Small intestine (tissue), 7 donors: ENCODE measurements around the gene M6PR. TPM values are rescaled to one million over a fixed set of nuclear protein-coding genes. Genes with fewer than 3 reads are reported as not detected.

Experiments used
- DNase-seq, 2 donors: peaks; one replicate each; pipeline versions ENCODE4 v3.0.0 to v3.0.0-alpha.2; 2013
- FAIRE-seq: peaks from 2 replicates; lab custom pipeline; 2012; peaks lifted over from hg19 to GRCh38; lab: Jason Lieb, UNC
- H3K27ac ChIP-seq, 3 donors: one replicate each; pipeline ENCODE4 v1.5.1; 2013; ENCODE audit warnings: low read length in 2 of 3, mild to moderate bottlenecking in 2 of 3, control low read depth in 1 of 3, inconsistent platforms in 1 of 3, low read depth in 1 of 3, moderate library complexity in 1 of 3
- H3K27me3 ChIP-seq, 3 donors: one replicate each; pipeline ENCODE4 v1.6.1; 2013; ENCODE audit warnings: low read length in 3 of 3, inconsistent platforms in 1 of 3; ENCODE audit not compliant: control insufficient read depth in 3 of 3, insufficient read depth in 3 of 3
- H3K36me3 ChIP-seq, 3 donors: one replicate each; pipeline ENCODE4 v1.6.1; 2013; ENCODE audit warnings: low read length in 3 of 3, inconsistent platforms in 1 of 3, low read depth in 1 of 3, mild to moderate bottlenecking in 1 of 3, moderate library complexity in 1 of 3; ENCODE audit not compliant: control insufficient read depth in 3 of 3, insufficient read depth in 2 of 3
- H3K4me1 ChIP-seq, 3 donors: one replicate each; pipeline ENCODE4 v1.6.1; 2013; ENCODE audit warnings: low read length in 2 of 3, inconsistent platforms in 1 of 3, low read depth in 1 of 3, mild to moderate bottlenecking in 1 of 3, moderate library complexity in 1 of 3; ENCODE audit not compliant: control insufficient read depth in 3 of 3, insufficient read depth in 2 of 3
- H3K4me3 ChIP-seq, 3 donors: one replicate each; pipeline ENCODE4 v1.5.1; 2013; ENCODE audit warnings: low read length in 3 of 3, control low read depth in 1 of 3, inconsistent platforms in 1 of 3, low read depth in 1 of 3, mild to moderate bottlenecking in 1 of 3, moderate library complexity in 1 of 3
- H3K9me3 ChIP-seq, 2 donors: one replicate each; pipeline ENCODE4 v1.6.1; 2013; ENCODE audit warnings: low read depth in 1 of 2, low read length in 1 of 2; ENCODE audit not compliant: control insufficient read depth in 2 of 2, insufficient read depth in 1 of 2
- WGBS, 3 donors: extraction: QIAGEN DNeasy Blood & Tissue Kit; methylation state at CpG; one replicate each; pipeline ENCODE4 v1.1.7; 2013; 5-methylcytosine and 5-hydroxymethylcytosine counted together
- polyA plus RNA-seq, 4 donors: library from polyadenylated mRNA; stranded (reverse) in 3 of 4; unstranded in 1 of 4; fragments of 200-250 nt in 3 of 4; fragments of 120-200 nt in 1 of 4; gene quantifications; one replicate each; pipeline versions ENCODE4 v1.2.1 to v1.2.3, GENCODE V29; 2013
- donor health status: healthy with polysubstance abuse.
- donor health status: control.
- donor health status: control.
- donor health status: Bipolar disorder and iron deficiency.
- donor health status: healthy.

M6PR gene
- polyA plus RNA-seq, 4 donors = 25.9 to 169 (median 40.7) TPM

GRCh38 chr12:8957561-8957960, 8.1 kb upstream of the M6PR start:
- DNase-seq (no peak), FAIRE-seq (no peak)
- no peaks in the 10 kb centered on the region for H3K27me3 ChIP-seq
- no peak overlapping the region for H3K27ac ChIP-seq
- H3K4me3 ChIP-seq = no peak overlapping the region
- H3K36me3 ChIP-seq = no peaks in the 10 kb centered on the region
- H3K9me3 ChIP-seq = peaks cover 0 to 19% of the 10 kb centered on the region in 2 donors
- WGBS, 3 donors = 66 to 85% (median 70%) methylated on average over 4 of the region's 4 CpGs
- H3K4me1 ChIP-seq = no peaks in the 10 kb centered on the region

GRCh38 chr12:8956772-8957171, 7.3 kb upstream of the M6PR start:
- Histone ChIP-seq H3K36me3 (no peaks in the 10 kb centered on the region), H3K27ac (no peak overlapping the region), H3K27me3 (no peaks in the 10 kb centered on the region), H3K4me3 (no peak overlapping the region), H3K9me3 (peaks cover 0 to 18% of the 10 kb centered on the region in 2 donors), H3K4me1 (no peaks in the 10 kb centered on the region)
- no peak for FAIRE-seq
- DNase-seq = no peak
- WGBS, 3 donors = 86 to 90% (median 89%) methylated on average over 7 of the region's 7 CpGs

GRCh38 chr12:8956073-8956472, 6.6 kb upstream of the M6PR start:
- FAIRE-seq = no peak
- no peak for DNase-seq
- H3K27ac ChIP-seq = peak overlapping the region in 1 of 3 donors; percentile 34
- H3K4me1 ChIP-seq = no peaks in the 10 kb centered on the region
- H3K4me3 ChIP-seq = no peak overlapping the region
- H3K27me3 ChIP-seq = no peaks in the 10 kb centered on the region
- H3K9me3 ChIP-seq = peaks cover 0 to 17% of the 10 kb centered on the region in 2 donors
- 92 to 95% (median 94%) methylated on average over 15 of the region's 15 CpGs for WGBS, 3 donors
- no peaks in the 10 kb centered on the region for H3K36me3 ChIP-seq

DNA sequence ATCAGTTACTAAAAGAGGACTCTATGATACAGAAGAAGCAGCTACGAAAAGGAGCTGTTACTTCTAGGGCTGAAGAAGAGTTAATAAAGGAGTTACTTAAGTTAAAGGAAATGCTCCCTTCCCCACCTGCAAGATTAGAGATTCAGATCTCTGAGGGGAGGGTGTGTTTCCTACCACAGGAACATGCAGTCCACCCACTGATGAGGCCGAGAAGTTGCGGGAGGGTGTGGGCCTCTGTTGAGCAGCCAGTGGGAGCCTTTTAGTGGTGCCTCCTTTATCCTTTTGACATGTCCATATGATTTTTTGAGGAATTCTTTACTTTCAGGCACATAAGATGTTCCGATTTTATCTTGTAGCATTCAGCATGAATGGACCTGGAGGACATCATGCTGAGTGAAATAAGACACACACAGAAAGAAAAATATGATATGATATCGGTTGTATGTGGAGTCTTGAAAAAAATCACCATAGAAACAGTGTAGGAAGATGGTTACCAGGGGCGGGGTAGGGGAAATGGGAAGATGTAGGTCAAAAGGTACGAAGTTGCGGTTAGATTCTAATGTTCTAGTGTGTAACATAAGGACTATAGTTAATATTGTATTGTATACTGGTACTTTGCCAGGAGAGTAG, 4.4 kb upstream of the M6PR start:
- Histone ChIP-seq H3K36me3 (no peaks in the 10 kb centered on the region), H3K4me3 (no peak overlapping the region), H3K4me1 (no peaks in the 10 kb centered on the region), H3K9me3 (peaks cover 0 to 17% of the 10 kb centered on the region in 2 donors), H3K27ac (no peak overlapping the region), H3K27me3 (no peaks in the 10 kb centered on the region)
- 81 to 90% (median 85%) methylated on average over 8 of the region's 8 CpGs for WGBS, 3 donors
- DNase-seq = peak in 1 of 2 donors; percentile 58
- no peak for FAIRE-seq

DNA sequence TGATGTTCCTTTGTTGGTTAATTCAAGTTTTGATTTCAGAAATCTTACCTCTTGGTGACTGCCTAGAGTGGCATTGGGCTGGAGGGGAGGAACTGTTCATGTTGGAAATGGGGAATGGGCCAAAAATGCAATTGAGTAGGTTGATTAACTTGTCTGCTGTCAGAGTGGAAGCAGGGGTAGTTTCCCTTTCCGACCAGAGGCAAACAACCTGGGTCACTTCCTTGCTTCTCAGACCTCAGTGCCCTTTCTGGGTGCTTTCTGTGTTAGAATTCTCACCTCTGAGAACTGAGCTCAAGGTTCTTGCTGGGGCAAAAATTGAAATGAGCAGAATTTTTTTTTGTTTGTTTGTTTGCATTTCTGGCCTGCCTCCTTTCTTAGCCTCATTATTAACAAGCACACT, 2.3 kb upstream of the M6PR start:
- Histone ChIP-seq H3K27me3 (no peaks in the 10 kb centered on the region), H3K9me3 (peaks cover 0 to 17% of the 10 kb centered on the region in 2 donors), H3K4me1 (peaks cover 0 to 11% (median 2%) of the 10 kb centered on the region in 3 donors), H3K36me3 (no peaks in the 10 kb centered on the region), H3K4me3 (no peak overlapping the region), H3K27ac (peak overlapping the region in 1 of 3 donors; percentile 80)
- FAIRE-seq (no peak), DNase-seq (peak in 1 of 2 donors; percentile 40)
- WGBS, 3 donors = 71 to 84% (median 73%) methylated on average over 1 of the region's 1 CpG

DNA sequence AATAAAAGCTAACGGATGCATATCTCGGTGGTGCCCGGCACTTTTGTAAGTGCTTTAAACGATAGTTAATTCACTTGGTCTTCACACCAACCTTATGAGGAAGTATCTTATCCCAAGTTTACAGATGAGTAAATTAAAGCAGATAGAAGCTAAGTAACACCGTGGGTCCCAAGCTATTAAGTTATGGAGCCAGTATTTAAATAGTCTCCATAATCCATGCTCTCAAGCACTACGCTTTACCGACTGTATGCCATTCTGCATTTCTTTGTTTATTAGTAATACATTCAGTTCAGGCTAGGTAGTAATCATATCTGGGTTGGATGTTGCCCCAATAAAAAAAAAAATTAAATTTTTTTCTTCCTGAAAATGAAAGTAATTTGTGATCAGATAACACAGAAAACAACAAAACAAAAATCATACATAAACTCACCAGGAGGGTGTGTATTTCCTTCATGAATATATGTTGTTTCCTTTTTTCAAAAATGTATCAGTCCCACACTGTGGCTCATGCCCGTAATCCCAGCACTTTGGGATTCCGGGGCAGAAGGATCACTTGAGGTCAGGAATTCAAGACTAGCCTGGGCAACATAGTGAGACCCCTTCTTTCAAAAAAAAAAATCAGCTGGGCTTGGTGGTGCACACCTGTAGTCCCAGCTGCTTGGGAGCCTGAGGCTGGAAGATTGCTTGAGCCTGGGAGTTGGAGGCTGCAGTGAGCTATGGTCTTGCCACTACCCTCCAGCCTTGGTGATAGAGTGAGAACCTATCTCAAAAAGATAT, 1.4 kb upstream of the M6PR start:
- H3K27me3 ChIP-seq = no peaks in the 10 kb centered on the region
- no peaks in the 10 kb centered on the region for H3K36me3 ChIP-seq
- peak overlapping the region; percentile 61 to 89 (median 81) for H3K4me3 ChIP-seq
- DNase-seq (peak in 1 of 2 donors; percentile 5), FAIRE-seq (no peak)
- H3K9me3 ChIP-seq = peaks cover 0 to 14% of the 10 kb centered on the region in 2 donors
- H3K27ac ChIP-seq = peak overlapping the region in 1 of 3 donors; percentile 100
- 16 to 19% (median 17%) methylated on average over 9 of the region's 9 CpGs for WGBS, 3 donors
- H3K4me1 ChIP-seq = peaks cover 0 to 11% (median 2%) of the 10 kb centered on the region in 3 donors

- no peak for DNase-seq
- Histone ChIP-seq H3K27ac (peak overlapping the region; percentile 79 to 100 (median 100)), H3K4me3 (peak overlapping the region; percentile 61 to 89 (median 81)), H3K9me3 (peaks cover 0 to 8% of the 10 kb centered on the region in 2 donors), H3K36me3 (peaks cover 0 to 3% (median under 1%) of the 10 kb centered on the region in 3 donors), H3K4me1 (peaks cover 0 to 11% (median 2%) of the 10 kb centered on the region in 3 donors), H3K27me3 (no peaks in the 10 kb centered on the region)
- WGBS, 3 donors = 0% methylated on average over 7 of the region's 7 CpGs
- FAIRE-seq = no peak
Measured at GRCh38 chr12:8950221-8950527, 729 bp upstream of the M6PR start.

DNA sequence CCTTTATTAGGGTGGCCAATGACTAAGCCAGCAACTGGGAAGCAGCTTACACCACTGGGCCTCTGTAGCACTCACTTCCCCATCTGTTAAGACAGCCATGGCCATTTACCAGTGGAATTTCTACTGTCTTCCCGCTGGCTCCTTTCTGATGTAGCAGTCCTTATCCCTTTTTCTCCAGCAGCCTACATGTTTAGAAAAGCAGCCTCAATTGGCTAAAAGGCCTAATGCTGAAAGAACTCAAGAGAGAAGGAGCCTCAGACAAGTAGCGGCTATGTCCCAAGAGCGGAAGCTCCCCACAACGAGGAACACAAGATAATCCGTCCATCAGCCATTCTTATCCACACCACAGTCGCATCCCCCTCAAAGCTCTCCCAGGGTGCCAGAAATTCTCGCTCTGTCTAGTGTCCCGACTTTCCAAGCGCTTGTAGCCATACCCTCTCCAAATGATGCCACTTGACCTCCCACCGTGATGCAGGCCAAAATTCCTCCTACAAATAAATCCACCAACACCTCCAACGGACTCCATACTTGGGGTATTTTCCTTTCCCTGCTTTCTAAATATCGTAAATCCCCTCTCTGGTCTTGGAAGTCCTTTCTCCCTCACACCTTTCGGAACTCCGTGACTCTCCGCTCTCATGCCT, 624 bp downstream of the M6PR start:
- 0 to 1% (median 1%) methylated on average over 15 of the region's 15 CpGs for WGBS, 3 donors
- DNase-seq = peak; percentile 27 to 64
- no peaks in the 10 kb centered on the region for H3K27me3 ChIP-seq
- H3K4me1 ChIP-seq = peaks cover 0 to 11% (median 2%) of the 10 kb centered on the region in 3 donors
- peaks cover 2 to 8% (median 4%) of the 10 kb centered on the region in 3 donors for H3K36me3 ChIP-seq
- peaks cover 0 to 6% of the 10 kb centered on the region in 2 donors for H3K9me3 ChIP-seq
- peak overlapping the region; percentile 61 to 89 (median 81) for H3K4me3 ChIP-seq
- peak overlapping the region; percentile 79 to 100 (median 100) for H3K27ac ChIP-seq
- no peak for FAIRE-seq
